PFSK-1 (cell line): ENCODE measurements around the gene GJA9. TPM values are rescaled to one million over a fixed set of nuclear protein-coding genes. Genes with fewer than 3 reads are reported as not detected.

Experiments
- FOXP2 ChIP-seq: optimal IDR thresholded peaks from 2 replicates; pipeline ENCODE3; 2011; ENCODE audit warnings: borderline replicate concordance, control low read depth, inconsistent platforms; ENCODE audit not compliant: insufficient read depth; ENCODE audit errors: extremely low read length, extremely low read depth
- POLR2AphosphoS5 ChIP-seq: IDR thresholded peaks from 2 replicates; pipeline ENCODE4 v1.6.1; 2012; ENCODE audit warnings: low read depth, mild to moderate bottlenecking, control low read depth, low read length, moderate library complexity
- REST ChIP-seq, 2 experiments: IDR thresholded peaks; 2 replicates each; pipeline versions ENCODE4 v1.6.1 to v1.8.0; 2011 to 2012; ENCODE audit warnings: low read depth in 2 of 2, low read length in 2 of 2, control low read depth in 1 of 2, inconsistent platforms in 1 of 2, mild to moderate bottlenecking in 1 of 2, moderate library complexity in 1 of 2; ENCODE audit not compliant: insufficient read depth in 1 of 2
- SIN3A ChIP-seq: IDR thresholded peaks from 2 replicates; pipeline ENCODE4 v1.6.1; 2012; ENCODE audit warnings: mild to moderate bottlenecking, low read length, moderate library complexity, borderline replicate concordance; ENCODE audit not compliant: insufficient read depth
- TAF1 ChIP-seq: IDR thresholded peaks from 2 replicates; pipeline ENCODE4 v1.6.1; 2012; ENCODE audit warnings: low read length, control low read depth, borderline replicate concordance; ENCODE audit not compliant: insufficient read depth
- polyA plus RNA-seq: library from polyadenylated mRNA; unstranded; fragments of >200 nt; gene quantifications from one replicate; pipeline ENCODE4 v1.2.1, GENCODE V29; 2012; ENCODE audit warnings: low read depth, missing spikeins; ENCODE audit not compliant: insufficient read length

GJA9 gene
- not detected for polyA plus RNA-seq

- TF ChIP-seq POLR2AphosphoS5 (no peak), SIN3A (no peak), REST (IDR thresholded peaks at IDR 0.05; ENCODE audit: insufficient read depth in 1 of 2, low read depth in 2 of 2, low read length in 2 of 2) (no peak), FOXP2 (no peak), TAF1 (no peak)
These were observed at the start of gene GJA9 for GRCh38 chr1:38881487-38881886. Gene GJA9, minus strand, starts transcription at chr1:38881587. Its CDS starts 5,489 bp downstream, at chr1:38876098.

GRCh38 chr1:38929476-38929875 is 48.1 kb upstream of the GJA9 start:
- TF ChIP-seq TAF1 (no peak), POLR2AphosphoS5 (no peak), FOXP2 (no peak), REST (IDR thresholded peaks at IDR 0.05; ENCODE audit: insufficient read depth in 1 of 2, low read depth in 2 of 2, low read length in 2 of 2) (no peak), SIN3A (no peak)

- TF ChIP-seq REST (IDR thresholded peaks at IDR 0.05; ENCODE audit: insufficient read depth in 1 of 2, low read depth in 2 of 2, low read length in 2 of 2) = no peak
- no peak for TF ChIP-seq POLR2AphosphoS5
- TF ChIP-seq SIN3A = no peak
- no peak for TF ChIP-seq TAF1
- no peak for TF ChIP-seq FOXP2
These were observed 47.7 kb upstream of the GJA9 start for GRCh38 chr1:38929054-38929453.

- TF ChIP-seq POLR2AphosphoS5 = no peak
- TF ChIP-seq TAF1 = no peak
- no peak for TF ChIP-seq REST (IDR thresholded peaks at IDR 0.05; ENCODE audit: insufficient read depth in 1 of 2, low read depth in 2 of 2, low read length in 2 of 2)
- TF ChIP-seq SIN3A = no peak
- TF ChIP-seq FOXP2 = no peak
These were observed 44.7 kb upstream of the GJA9 start for GRCh38 chr1:38926091-38926490.

GRCh38 chr1:38925391-38925790 is 44.0 kb upstream of the GJA9 start:
- no peak for TF ChIP-seq SIN3A
- no peak for TF ChIP-seq FOXP2
- no peak for TF ChIP-seq TAF1
- TF ChIP-seq REST (IDR thresholded peaks at IDR 0.05; ENCODE audit: insufficient read depth in 1 of 2, low read depth in 2 of 2, low read length in 2 of 2) = no peak
- TF ChIP-seq POLR2AphosphoS5 = no peak
